ENCODE results near the gene GOLGA6L7.
"Not testable (repeated sequence)": the region's sequence is repeated elsewhere in the genome, so short reads cannot be mapped to it uniquely, and the experiment has no call there.

The GOLGA6L7 gene

DNA sequence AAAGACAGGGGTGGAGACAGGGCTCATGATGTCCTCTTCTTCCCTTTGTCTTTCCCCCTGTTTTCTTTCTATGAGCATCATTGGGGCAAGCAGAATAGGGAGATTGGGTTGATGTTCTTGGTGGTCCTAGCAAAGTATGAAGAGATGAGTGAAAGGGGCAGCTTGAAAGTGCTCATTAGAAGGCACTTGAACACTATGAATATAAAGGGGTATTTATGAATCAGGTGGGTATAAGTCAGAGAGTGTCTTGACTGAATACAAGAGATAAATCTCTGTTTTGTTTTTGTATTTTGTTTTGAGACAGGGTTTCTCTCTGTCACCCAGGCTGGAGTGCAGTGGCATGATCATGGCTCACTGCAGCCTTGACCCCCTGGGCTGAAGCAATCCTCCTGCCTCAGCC, 34.4 kb downstream of the GOLGA6L7 start:
- H3K9ac ChIP-seq (ENCODE audit: insufficient read length, low read depth); H3K27me3 ChIP-seq (ENCODE audit: insufficient read depth, insufficient read length); DNase-seq (ENCODE audit: low read depth, low spot score); H3K4me1 ChIP-seq (ENCODE audit: insufficient read depth, insufficient read length); H3K4me3 ChIP-seq (ENCODE audit: insufficient read length, low read depth); H3K9me3 ChIP-seq (ENCODE audit: insufficient read depth, low read length); H3K36me3 ChIP-seq (ENCODE audit: insufficient read depth, insufficient read length, low read length): not testable (repeated sequence)

GRCh38 chr15:28813392-28813791, 35.1 kb downstream of the GOLGA6L7 start:
- H3K9me3 ChIP-seq (ENCODE audit: insufficient read depth, low read length); H3K4me1 ChIP-seq (ENCODE audit: insufficient read depth, insufficient read length); H3K9ac ChIP-seq (ENCODE audit: insufficient read length, low read depth); H3K27me3 ChIP-seq (ENCODE audit: insufficient read depth, insufficient read length); H3K36me3 ChIP-seq (ENCODE audit: insufficient read depth, insufficient read length, low read length); H3K4me3 ChIP-seq (ENCODE audit: insufficient read length, low read depth); DNase-seq (ENCODE audit: low read depth, low spot score): not testable (repeated sequence)

DNA sequence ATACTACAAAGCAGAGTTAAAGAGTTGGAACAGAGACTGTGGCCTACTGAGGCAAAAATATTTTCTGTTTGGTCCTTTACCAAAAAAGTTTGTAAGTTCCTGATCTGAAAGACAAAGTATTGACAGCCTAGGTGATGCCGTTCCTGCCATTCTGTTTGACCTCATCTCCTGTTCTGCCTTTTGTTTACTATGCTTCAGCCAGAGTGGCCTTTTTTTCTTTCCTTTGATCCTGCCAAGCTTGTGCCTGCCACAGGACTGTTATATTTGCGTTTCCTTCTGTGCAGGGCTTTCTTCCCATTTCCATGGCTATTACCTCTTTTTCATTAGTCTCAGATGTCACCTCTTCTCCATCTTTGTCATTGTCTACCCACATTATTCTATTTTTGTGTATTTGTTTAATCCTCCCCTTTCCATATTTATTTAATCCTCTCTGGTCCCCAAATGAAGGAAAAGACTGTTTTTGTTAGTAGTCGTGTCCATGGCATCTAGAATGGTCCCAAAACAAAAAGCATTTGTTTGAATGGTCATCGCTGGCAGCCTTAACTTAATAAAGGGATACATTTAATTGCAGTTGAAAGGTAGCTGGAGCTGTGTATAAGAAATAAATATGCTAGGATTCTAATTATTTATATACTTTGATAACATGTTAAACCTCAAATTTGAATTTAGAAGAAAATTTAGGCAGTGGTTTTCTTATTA, 36.4 kb downstream of the GOLGA6L7 start:
- H3K9me3 ChIP-seq (ENCODE audit: insufficient read depth, low read length); H3K4me1 ChIP-seq (ENCODE audit: insufficient read depth, insufficient read length); H3K27me3 ChIP-seq (ENCODE audit: insufficient read depth, insufficient read length); DNase-seq (ENCODE audit: low read depth, low spot score); H3K9ac ChIP-seq (ENCODE audit: insufficient read length, low read depth); H3K36me3 ChIP-seq (ENCODE audit: insufficient read depth, insufficient read length, low read length); H3K4me3 ChIP-seq (ENCODE audit: insufficient read length, low read depth): not testable (repeated sequence)

DNA sequence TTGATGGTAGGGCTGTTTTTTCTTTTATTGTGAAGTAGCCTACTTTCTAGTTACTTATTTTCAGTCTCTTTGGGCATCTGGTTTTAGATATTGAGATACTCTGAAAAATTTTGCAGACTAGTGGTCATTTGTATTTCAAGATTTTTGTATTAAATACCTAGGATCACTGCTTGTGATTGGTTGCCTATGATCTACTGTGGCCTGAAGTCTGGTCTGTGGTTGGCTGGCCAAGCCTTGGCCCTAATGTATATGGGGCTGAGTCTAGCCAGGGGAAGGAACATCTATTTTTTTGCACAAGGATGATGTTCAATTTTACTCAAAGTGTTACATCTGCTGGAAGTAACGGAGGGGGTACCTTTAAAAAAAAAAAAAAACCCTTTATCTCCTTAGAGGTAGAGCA, 38.0 kb downstream of the GOLGA6L7 start:
- H3K9ac ChIP-seq (ENCODE audit: insufficient read length, low read depth); H3K4me3 ChIP-seq (ENCODE audit: insufficient read length, low read depth); H3K36me3 ChIP-seq (ENCODE audit: insufficient read depth, insufficient read length, low read length); H3K4me1 ChIP-seq (ENCODE audit: insufficient read depth, insufficient read length); H3K27me3 ChIP-seq (ENCODE audit: insufficient read depth, insufficient read length); DNase-seq (ENCODE audit: low read depth, low spot score); H3K9me3 ChIP-seq (ENCODE audit: insufficient read depth, low read length): not testable (repeated sequence)

- not testable (repeated sequence) for DNase-seq (ENCODE audit: low read depth, low spot score); H3K36me3 ChIP-seq (ENCODE audit: insufficient read depth, insufficient read length, low read length); H3K9me3 ChIP-seq (ENCODE audit: insufficient read depth, low read length); H3K27me3 ChIP-seq (ENCODE audit: insufficient read depth, insufficient read length); H3K4me3 ChIP-seq (ENCODE audit: insufficient read length, low read depth); H3K4me1 ChIP-seq (ENCODE audit: insufficient read depth, insufficient read length); H3K9ac ChIP-seq (ENCODE audit: insufficient read length, low read depth)
These were observed 40.3 kb downstream of the GOLGA6L7 start for GRCh38 chr15:28808136-28808535.

DNA sequence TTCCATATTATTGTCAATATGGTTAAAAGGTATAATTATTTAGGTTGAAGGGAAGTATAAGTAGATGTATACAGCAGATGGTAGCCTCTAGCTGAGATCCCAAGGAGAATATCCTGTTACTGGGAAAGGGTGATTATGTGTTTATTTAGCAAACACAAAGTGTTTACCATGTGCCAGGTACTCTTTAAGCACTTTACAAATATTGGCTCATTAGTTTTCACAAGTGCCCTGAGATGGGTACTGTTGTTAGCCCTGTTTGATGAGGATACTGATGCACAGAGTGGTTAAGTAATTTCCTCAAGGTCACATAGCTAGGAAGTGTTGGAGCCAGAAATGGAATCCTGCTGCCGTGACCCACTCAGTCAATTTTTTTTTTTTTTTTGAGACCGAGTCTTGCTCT, 48.1 kb downstream of the GOLGA6L7 start:
- H3K4me3 ChIP-seq (ENCODE audit: insufficient read length, low read depth); H3K36me3 ChIP-seq (ENCODE audit: insufficient read depth, insufficient read length, low read length); H3K27me3 ChIP-seq (ENCODE audit: insufficient read depth, insufficient read length); H3K9ac ChIP-seq (ENCODE audit: insufficient read length, low read depth); H3K9me3 ChIP-seq (ENCODE audit: insufficient read depth, low read length); DNase-seq (ENCODE audit: low read depth, low spot score); H3K4me1 ChIP-seq (ENCODE audit: insufficient read depth, insufficient read length): not testable (repeated sequence)

DNA sequence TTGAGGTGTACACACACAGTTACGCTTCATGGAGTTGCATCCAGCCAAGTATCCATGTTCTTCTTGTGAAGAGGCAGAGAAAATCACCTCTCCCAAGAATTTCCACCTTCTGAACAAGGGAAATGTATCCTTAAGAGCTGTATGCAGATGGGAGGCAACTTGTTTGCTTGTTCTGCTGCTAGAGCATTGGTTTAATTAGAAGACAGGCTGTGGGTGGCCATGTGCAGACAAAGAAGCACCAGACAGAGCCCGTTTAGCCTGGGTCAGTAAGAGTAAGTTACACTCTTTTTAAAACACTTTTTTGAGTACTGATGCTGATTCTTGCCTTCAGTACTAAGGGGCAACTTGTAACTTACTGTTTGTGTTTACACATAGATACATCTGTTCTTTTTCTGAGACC, 50.2 kb downstream of the GOLGA6L7 start:
- H3K4me3 ChIP-seq (ENCODE audit: insufficient read length, low read depth); H3K36me3 ChIP-seq (ENCODE audit: insufficient read depth, insufficient read length, low read length); H3K4me1 ChIP-seq (ENCODE audit: insufficient read depth, insufficient read length); DNase-seq (ENCODE audit: low read depth, low spot score); H3K9me3 ChIP-seq (ENCODE audit: insufficient read depth, low read length); H3K9ac ChIP-seq (ENCODE audit: insufficient read length, low read depth); H3K27me3 ChIP-seq (ENCODE audit: insufficient read depth, insufficient read length): not testable (repeated sequence)

- not testable (repeated sequence) for DNase-seq (ENCODE audit: low read depth, low spot score); H3K4me3 ChIP-seq (ENCODE audit: insufficient read length, low read depth); H3K36me3 ChIP-seq (ENCODE audit: insufficient read depth, insufficient read length, low read length)
These were observed 54.2 kb downstream of the GOLGA6L7 start for GRCh38 chr15:28794231-28794630.

More at GRCh38 chr15:28794231-28794630, 54.2 kb downstream of the GOLGA6L7 start:
- H3K9me3 ChIP-seq (ENCODE audit: insufficient read depth, low read length); H3K27me3 ChIP-seq (ENCODE audit: insufficient read depth, insufficient read length); H3K4me1 ChIP-seq (ENCODE audit: insufficient read depth, insufficient read length); H3K9ac ChIP-seq (ENCODE audit: insufficient read length, low read depth): not testable (repeated sequence)
